GM23338 (cell line): ENCODE data around the gene CACNA1A.

Source experiments
- CTCF ChIP-seq, 2 experiments: fragments of 200-600 bp in 1 of 2; sonication (generic) in 1 of 2; conservative IDR thresholded peaks; 2 replicates each; pipeline versions ENCODE4 v1.5.1 to v1.6.1; 2016 to 2017; ENCODE audit warnings: antibody characterized with exemption in 2 of 2, low read depth in 2 of 2, mild to moderate bottlenecking in 2 of 2, moderate library complexity in 1 of 2
- ETS1 ChIP-seq: IDR thresholded peaks from 2 replicates; pipeline ENCODE4 v1.6.1; 2016; ENCODE audit warnings: antibody characterized with exemption
- EZH2 ChIP-seq: fragments of 200-600 bp; sonication (generic); IDR thresholded peaks from one replicate; pipeline ENCODE4 v1.8.0; 2017; ENCODE audit warnings: antibody characterized with exemption, mild to moderate bottlenecking, low read depth; ENCODE audit not compliant: unreplicated experiment
- EZH2phosphoT487 ChIP-seq: fragments of 200-600 bp; sonication (generic); IDR thresholded peaks from one replicate; pipeline ENCODE4 v1.8.1; 2018; ENCODE audit warnings: antibody characterized with exemption; ENCODE audit not compliant: unreplicated experiment
- POLR2AphosphoS5 ChIP-seq: IDR thresholded peaks from 2 replicates; pipeline ENCODE4 v1.6.1; 2016; ENCODE audit warnings: antibody characterized with exemption, low read depth
- ZNF114 ChIP-seq: fragments of 250-450 bp; sonication (Bioruptor Pico); IDR thresholded peaks from 2 replicates; pipeline ENCODE4 v1.5.0; 2020; ENCODE audit warnings: mild to moderate bottlenecking, moderate library complexity

GRCh38 chr19:13502231-13502630 lies 4.0 kb downstream of the CACNA1A start:
- TF ChIP-seq CTCF (conservative IDR thresholded peaks at IDR 0.05; ENCODE audit: low read depth in 2 of 2) (no peak), EZH2 (no peak), EZH2phosphoT487 (no peak), ZNF114 (CRISPR knock-in tag) (no peak), ETS1 (no peak), POLR2AphosphoS5 (no peak)
